Measurements from ENCODE around the gene MTA1. TPM values are rescaled to one million over a fixed set of nuclear protein-coding genes. Genes with fewer than 3 reads are reported as not detected.

Gene MTA1
- total and polyA plus RNA-seq, 2 experiments from 2014 or later, result 110 to 208 TPM

DNA sequence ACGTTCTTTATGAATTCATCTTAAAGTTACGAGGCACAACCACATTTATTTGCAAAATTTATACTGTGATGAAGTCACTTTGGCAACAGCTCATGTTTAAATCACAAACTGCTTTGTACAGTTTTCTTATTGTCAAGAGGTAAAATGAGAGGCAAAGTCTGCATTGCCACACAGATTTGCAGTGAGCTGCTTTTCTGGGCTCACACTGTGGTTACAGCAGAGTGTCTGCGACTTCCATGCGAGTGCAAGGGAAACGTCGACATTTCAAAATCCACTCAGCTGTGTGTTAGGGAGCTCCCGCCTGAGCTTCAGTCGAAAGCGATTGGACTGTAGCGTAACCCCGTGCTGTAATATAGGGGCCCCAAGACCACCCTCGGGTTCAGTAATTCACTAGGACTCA, 13.0 kb downstream of the MTA1 start:
- TF ChIP-seq, protein P1, sequence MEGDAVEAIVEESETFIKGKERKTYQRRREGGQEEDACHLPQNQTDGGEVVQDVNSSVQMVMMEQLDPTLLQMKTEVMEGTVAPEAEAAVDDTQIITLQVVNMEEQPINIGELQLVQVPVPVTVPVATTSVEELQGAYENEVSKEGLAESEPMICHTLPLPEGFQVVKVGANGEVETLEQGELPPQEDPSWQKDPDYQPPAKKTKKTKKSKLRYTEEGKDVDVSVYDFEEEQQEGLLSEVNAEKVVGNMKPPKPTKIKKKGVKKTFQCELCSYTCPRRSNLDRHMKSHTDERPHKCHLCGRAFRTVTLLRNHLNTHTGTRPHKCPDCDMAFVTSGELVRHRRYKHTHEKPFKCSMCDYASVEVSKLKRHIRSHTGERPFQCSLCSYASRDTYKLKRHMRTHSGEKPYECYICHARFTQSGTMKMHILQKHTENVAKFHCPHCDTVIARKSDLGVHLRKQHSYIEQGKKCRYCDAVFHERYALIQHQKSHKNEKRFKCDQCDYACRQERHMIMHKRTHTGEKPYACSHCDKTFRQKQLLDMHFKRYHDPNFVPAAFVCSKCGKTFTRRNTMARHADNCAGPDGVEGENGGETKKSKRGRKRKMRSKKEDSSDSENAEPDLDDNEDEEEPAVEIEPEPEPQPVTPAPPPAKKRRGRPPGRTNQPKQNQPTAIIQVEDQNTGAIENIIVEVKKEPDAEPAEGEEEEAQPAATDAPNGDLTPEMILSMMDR (IDR thresholded peaks at IDR 0.05; ENCODE audit: low read depth, low read length), result no peak

DNA sequence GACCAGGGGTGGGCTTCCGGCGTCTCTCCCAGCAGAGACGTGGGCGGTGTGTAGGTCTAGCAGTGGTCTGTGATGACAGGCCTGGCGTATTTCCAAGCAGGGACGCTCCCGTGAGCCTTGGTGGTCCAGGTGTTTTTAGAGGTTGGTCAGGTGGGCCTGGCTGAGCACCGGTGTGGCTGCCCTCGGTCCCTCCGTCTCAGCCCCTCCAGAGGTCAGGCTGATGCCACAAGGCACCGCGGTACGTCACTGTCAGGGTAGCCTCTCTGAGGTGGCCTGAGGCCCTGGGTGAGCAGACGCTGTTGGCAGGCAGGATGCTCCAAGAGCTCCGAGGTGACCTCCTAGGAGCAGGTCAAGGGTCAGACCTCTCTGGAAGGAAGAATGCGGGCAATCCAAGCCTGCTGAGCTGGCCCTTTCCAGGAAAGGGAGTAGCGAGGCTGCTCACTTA, 13.6 kb downstream of the MTA1 start:
- TF ChIP-seq, protein P1 (IDR thresholded peaks at IDR 0.05; ENCODE audit: low read depth, low read length), result no peak
- DNase-seq (ENCODE audit: low read depth in 1 of 2, low spot score in 1 of 2), result no peak
- H3K27me3 ChIP-seq, result no peaks in the 10 kb centered on the region

More for the DNA sequence above, 13.0 kb downstream of the MTA1 start:
- no peaks in the 10 kb centered on the region for H3K9me3 ChIP-seq (ENCODE audit: low read depth)
- H3K36me3 ChIP-seq, result no peaks in the 10 kb centered on the region
- H3K27ac ChIP-seq, result peak overlapping the region; percentile 39
- no peak overlapping the region for H3K4me3 ChIP-seq
- no peaks in the 10 kb centered on the region for H3K4me1 ChIP-seq (ENCODE audit: low read depth)
- H3K27me3 ChIP-seq, result no peaks in the 10 kb centered on the region
- no peak for DNase-seq (ENCODE audit: low read depth in 1 of 2, low spot score in 1 of 2)

DNA sequence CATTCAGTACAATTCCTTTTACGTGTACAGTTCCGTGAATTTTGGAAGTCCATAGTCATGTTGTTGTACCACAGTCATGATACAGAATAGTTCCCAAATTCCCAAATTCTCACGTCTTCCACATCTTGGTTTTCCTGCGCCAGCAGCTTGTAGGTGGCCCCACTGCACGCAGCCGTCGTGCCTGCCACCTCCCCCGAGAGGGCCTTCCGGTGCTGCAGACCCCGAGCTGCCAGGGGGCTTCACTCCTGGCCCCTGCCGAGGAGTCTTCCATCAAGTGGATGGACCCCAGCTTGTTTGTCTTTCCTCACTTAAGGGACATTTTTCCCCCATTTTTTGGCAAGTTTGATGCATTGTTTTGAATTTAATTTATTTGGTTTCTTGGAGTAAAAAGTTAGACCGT, 16.8 kb downstream of the MTA1 start:
- TF ChIP-seq, protein P1 (IDR thresholded peaks at IDR 0.05; ENCODE audit: low read depth, low read length), result no peak

More for the DNA sequence above, 13.6 kb downstream of the MTA1 start:
- Histone ChIP-seq H3K27ac (peak overlapping the region; percentile 39), H3K9me3 (ENCODE audit: low read depth) (no peaks in the 10 kb centered on the region), H3K36me3 (no peaks in the 10 kb centered on the region), H3K4me3 (no peak overlapping the region), H3K4me1 (ENCODE audit: low read depth) (no peaks in the 10 kb centered on the region)

DNA sequence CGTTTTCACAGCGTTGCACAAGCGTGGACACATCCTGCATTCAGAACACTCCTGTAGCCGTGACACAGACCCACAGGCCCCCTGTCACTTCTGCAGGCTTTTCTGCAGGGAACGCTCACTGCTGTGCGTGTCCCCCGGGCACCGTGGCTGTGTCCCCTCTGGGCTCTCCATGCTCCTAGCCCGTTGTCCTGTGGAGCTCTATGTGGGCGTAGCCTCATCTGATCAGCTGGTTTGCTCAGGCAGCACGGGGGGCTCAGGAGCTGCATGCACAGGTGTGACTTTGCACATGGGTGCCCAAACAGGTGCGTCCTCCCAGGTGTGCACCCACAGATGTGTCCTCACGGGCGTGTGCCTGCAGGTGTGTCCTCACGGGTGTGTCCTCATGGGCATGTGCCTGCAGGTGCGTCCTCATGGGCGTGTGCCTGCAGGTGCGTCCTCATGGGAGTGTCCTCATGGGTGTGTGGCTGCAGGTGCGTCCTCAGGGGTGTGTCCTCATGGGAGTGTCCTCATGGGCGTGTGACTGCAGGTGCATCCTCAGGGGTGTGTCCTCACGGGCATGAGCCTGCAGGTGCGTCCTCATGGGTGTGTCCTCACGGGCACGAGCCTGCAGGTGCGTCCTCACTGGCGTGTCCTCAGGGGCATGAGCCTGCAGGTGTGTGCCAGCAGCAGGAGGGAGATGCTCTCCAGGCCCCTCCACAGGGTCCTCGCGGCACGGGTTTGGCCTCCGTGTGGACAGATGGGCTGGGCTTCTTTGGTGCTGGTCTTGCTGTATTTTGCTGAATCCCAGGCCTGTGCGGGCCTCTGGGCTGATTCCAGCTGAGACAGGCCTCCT, 17.5 kb downstream of the MTA1 start:
- TF ChIP-seq, protein P1 (IDR thresholded peaks at IDR 0.05; ENCODE audit: low read depth, low read length), result no peak
- no peak overlapping the region for H3K4me3 ChIP-seq
- no peaks in the 10 kb centered on the region for H3K27me3 ChIP-seq
- H3K27ac ChIP-seq, result no peak overlapping the region
- no peaks in the 10 kb centered on the region for H3K36me3 ChIP-seq
- no peaks in the 10 kb centered on the region for H3K9me3 ChIP-seq (ENCODE audit: low read depth)
- H3K4me1 ChIP-seq (ENCODE audit: low read depth), result no peaks in the 10 kb centered on the region
- no peak for DNase-seq (ENCODE audit: low read depth in 1 of 2, low spot score in 1 of 2)

More for the DNA sequence above, 16.8 kb downstream of the MTA1 start:
- DNase-seq (ENCODE audit: low read depth in 1 of 2, low spot score in 1 of 2), result no peak
- no peaks in the 10 kb centered on the region for H3K27me3 ChIP-seq
- H3K4me1 ChIP-seq (ENCODE audit: low read depth), result no peaks in the 10 kb centered on the region
- H3K4me3 ChIP-seq, result no peak overlapping the region
- H3K9me3 ChIP-seq (ENCODE audit: low read depth), result no peaks in the 10 kb centered on the region
- H3K36me3 ChIP-seq, result no peaks in the 10 kb centered on the region
- no peak overlapping the region for H3K27ac ChIP-seq

DNA sequence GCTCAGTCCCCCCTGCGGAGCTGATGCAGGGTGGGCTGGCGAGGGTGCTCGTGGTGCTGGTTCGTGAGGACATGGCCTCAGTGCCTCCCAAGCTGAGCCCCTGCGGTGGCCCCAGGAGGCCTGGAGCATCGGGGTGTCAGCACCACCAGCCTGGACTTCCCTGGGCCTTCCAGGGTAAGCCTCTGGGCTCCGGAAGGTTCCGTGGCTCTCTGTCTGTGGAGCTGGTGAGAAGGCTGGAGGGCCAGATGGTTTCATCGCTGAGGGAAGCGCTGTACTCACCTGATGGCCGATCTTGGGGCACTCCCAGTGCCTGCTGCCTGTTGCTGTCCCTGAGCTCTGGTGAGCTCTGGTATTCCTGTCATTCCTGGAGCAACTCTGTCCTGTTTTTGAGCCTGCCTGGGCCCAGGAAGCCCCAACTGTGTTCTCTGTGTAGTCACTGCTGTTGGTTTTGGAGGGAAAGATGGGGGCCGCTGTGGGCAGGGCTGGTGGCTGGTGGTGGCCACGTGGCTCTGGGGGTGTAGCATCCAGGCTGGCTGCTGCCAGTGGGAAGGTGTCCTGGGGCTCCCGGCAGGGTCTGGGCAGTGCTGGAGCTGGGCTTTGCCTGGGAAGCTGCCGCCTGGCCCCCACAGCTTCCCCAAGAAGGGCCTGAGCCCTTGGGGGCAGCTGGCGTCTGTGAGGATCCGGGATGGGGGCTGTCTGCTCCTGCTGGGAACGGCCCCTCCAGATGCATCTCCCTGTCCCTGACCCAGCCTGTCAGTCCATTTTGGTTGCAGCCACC, 18.3 kb downstream of the MTA1 start:
- H3K27me3 ChIP-seq, result no peaks in the 10 kb centered on the region
- DNase-seq (ENCODE audit: low read depth in 1 of 2, low spot score in 1 of 2), result no peak
- no peak overlapping the region for H3K4me3 ChIP-seq
- H3K27ac ChIP-seq, result no peak overlapping the region
- TF ChIP-seq, protein P1 (IDR thresholded peaks at IDR 0.05; ENCODE audit: low read depth, low read length), result no peak
- no peaks in the 10 kb centered on the region for H3K4me1 ChIP-seq (ENCODE audit: low read depth)
- no peaks in the 10 kb centered on the region for H3K36me3 ChIP-seq
- H3K9me3 ChIP-seq (ENCODE audit: low read depth), result no peaks in the 10 kb centered on the region

Measured in cardiac muscle cell (in vitro differentiated cells and primary cell).